A673 (cell line): ENCODE measurements around the gene AGAP1. TPM values are rescaled to one million over a fixed set of nuclear protein-coding genes. Genes with fewer than 3 reads are reported as not detected.

ENCODE experiments used
- BruUV-seq: library from RNA; stranded (reverse); fragments of 400-500 nt; replicated peaks from 2 replicates; lab custom pipeline; 2021; lab: Mats Ljungman, UMichigan
- CTCF ChIA-PET: fragments of 300-600 bp; sonication (Branson Sonifier 250); formaldehyde crosslinking; loops from one replicate; lab custom pipeline; 2022; ENCODE audit warnings: antibody characterized with exemption; lab: Charles Lee
- POLR2A ChIA-PET: fragments of 300-600 bp; sonication (Branson Sonifier 250); formaldehyde crosslinking; loops from one replicate; lab custom pipeline; 2022; ENCODE audit warnings: antibody characterized with exemption; ENCODE audit not compliant: low non-redundant PET; lab: Charles Lee
- DNase-seq: peaks from one replicate; pipeline ENCODE4 v3.0.0-alpha.2; 2015; ENCODE audit warnings: low spot score
- H3K27ac ChIP-seq: fragments of 200-600 bp; sonication (generic); 2 replicates; pipeline ENCODE4 v1.5.1; 2016; ENCODE audit warnings: mixed run types, low read depth, mild to moderate bottlenecking, mixed read lengths, antibody characterized with exemption, low read length; ENCODE audit not compliant: poor library complexity, severe bottlenecking
- H3K27me3 ChIP-seq: fragments of 200-600 bp; sonication (generic); replicated peaks from 2 replicates; pipeline ENCODE4 v1.6.1; 2017; ENCODE audit warnings: mixed run types, low read depth, mild to moderate bottlenecking, mixed read lengths, antibody characterized with exemption, low read length; ENCODE audit not compliant: insufficient read depth, poor library complexity
- H3K36me3 ChIP-seq: fragments of 200-600 bp; sonication (generic); 2 replicates; pipeline ENCODE4 v1.6.1; 2016; ENCODE audit warnings: mixed run types, mild to moderate bottlenecking, mixed read lengths, antibody characterized with exemption, low read length; ENCODE audit not compliant: insufficient read depth, poor library complexity, severe bottlenecking
- H3K4me1 ChIP-seq: fragments of 200-600 bp; sonication (generic); 2 replicates; pipeline ENCODE4 v1.6.1; 2017; ENCODE audit warnings: mixed run types, mild to moderate bottlenecking, mixed read lengths, antibody characterized with exemption, low read length; ENCODE audit not compliant: insufficient read depth, poor library complexity, severe bottlenecking
- H3K4me3 ChIP-seq: fragments of 200-600 bp; sonication (generic); 2 replicates; pipeline ENCODE4 v1.5.1; 2016; ENCODE audit warnings: low read depth, mixed run types, mild to moderate bottlenecking, mixed read lengths, low read length; ENCODE audit not compliant: poor library complexity, severe bottlenecking
- H3K9me3 ChIP-seq: fragments of 200-600 bp; sonication (generic); 2 replicates; pipeline ENCODE4 v1.6.1; 2016; ENCODE audit warnings: mixed run types, low read depth, mild to moderate bottlenecking, mixed read lengths, antibody characterized with exemption, low read length; ENCODE audit not compliant: poor library complexity, severe bottlenecking
- CTCF ChIP-seq: fragments of 300-800, 200-600 bp; sonication (generic); conservative IDR thresholded peaks from 2 replicates; pipeline ENCODE4 v1.5.1; 2017; ENCODE audit warnings: low read depth, mild to moderate bottlenecking, antibody characterized with exemption, low read length, moderate library complexity, mixed read lengths
- EZH2 ChIP-seq: fragments of 200-600 bp; sonication (generic); IDR thresholded peaks from 2 replicates; pipeline ENCODE4 v1.6.1; 2017; ENCODE audit warnings: borderline replicate concordance, low read depth, mild to moderate bottlenecking, mixed read lengths, antibody characterized with exemption, low read length; ENCODE audit not compliant: poor library complexity, severe bottlenecking
- intact Hi-C: fragments of 100-400 bp; cut with micrococcal nuclease; formaldehyde crosslinking; loops from one replicate; pipeline ENCODE4 v1.10.0; 2022; ENCODE audit not compliant: unreplicated experiment
- total RNA-seq: library from RNA; stranded (reverse); gene quantifications from 2 replicates; pipeline ENCODE4 v1.2.3, GENCODE V29; 2021

Gene AGAP1
- total RNA-seq, 1 experiment from 2014 or later, result 25.3 TPM

- Histone ChIP-seq H3K27ac (no peak overlapping the region), H3K9me3 (no peaks in the 10 kb centered on the region), H3K36me3 (peaks cover 4% of the 10 kb centered on the region), H3K27me3 (no peaks in the 10 kb centered on the region), H3K4me3 (no peak overlapping the region), H3K4me1 (no peaks in the 10 kb centered on the region)
- POLR2A ChIA-PET, result no interaction called here
- no peak for DNase-seq
- CTCF ChIA-PET, result no interaction called here
- TF ChIP-seq CTCF (no peak), EZH2 (no peak)
- no TSS peak for BruUV-seq
- intact Hi-C loops, result no loop called here
Observed at GRCh38 chr2:235812185-235812665, 318.4 kb downstream of the AGAP1 start.

GRCh38 chr2:235813398-235813797, 319.6 kb downstream of the AGAP1 start:
- BruUV-seq, result no TSS peak
- Histone ChIP-seq H3K36me3 (peaks cover 4% of the 10 kb centered on the region), H3K4me3 (no peak overlapping the region), H3K9me3 (no peaks in the 10 kb centered on the region), H3K27me3 (no peaks in the 10 kb centered on the region), H3K27ac (no peak overlapping the region), H3K4me1 (no peaks in the 10 kb centered on the region)
- no peak for TF ChIP-seq EZH2
- no peak for TF ChIP-seq CTCF
- intact Hi-C loops, result no loop called here
- ChIA-PET CTCF (interaction anchor here (0.5 to 1.3 kb wide), 2 partner anchors 367 to 512 kb away, joined by 3 read pairs; no protein-coding TSS in a partner anchor), POLR2A (no interaction called here)
- DNase-seq, result no peak

DNA sequence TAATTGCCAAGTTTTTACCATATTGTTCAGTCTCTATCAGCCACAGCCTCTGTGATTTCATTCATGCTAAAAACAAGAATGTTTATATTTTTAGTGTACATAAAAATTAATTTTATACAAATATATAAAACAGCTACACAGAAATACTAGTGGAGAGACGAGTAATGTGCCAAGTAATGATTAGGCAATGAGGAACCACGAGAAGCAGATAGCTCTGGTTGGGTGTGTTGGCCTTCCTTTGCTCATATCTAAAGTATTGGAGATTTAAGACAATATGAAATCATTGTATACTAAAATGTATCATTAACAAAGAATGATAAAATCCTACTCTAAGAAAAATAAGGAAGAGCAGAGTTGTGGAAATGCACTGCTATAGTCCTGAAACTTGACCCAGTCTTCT, 326.7 kb downstream of the AGAP1 start:
- H3K4me3 ChIP-seq, result no peak overlapping the region
- H3K27ac ChIP-seq, result no peak overlapping the region
- intact Hi-C loops, result no loop called here
- ChIA-PET CTCF (no interaction called here), POLR2A (no interaction called here)
- no peak for DNase-seq
- no peaks in the 10 kb centered on the region for H3K27me3 ChIP-seq
- no peaks in the 10 kb centered on the region for H3K36me3 ChIP-seq
- no peaks in the 10 kb centered on the region for H3K4me1 ChIP-seq
- TF ChIP-seq CTCF, result no peak
- TF ChIP-seq EZH2, result no peak
- H3K9me3 ChIP-seq, result no peaks in the 10 kb centered on the region
- no TSS peak for BruUV-seq
